ENCODE measurements around the gene PLA2G4E. TPM values are rescaled to one million over a fixed set of nuclear protein-coding genes. Genes with fewer than 3 reads are reported as not detected.

Gene PLA2G4E
- total RNA-seq, 1 donor from 2014 or later, result not detected

DNA sequence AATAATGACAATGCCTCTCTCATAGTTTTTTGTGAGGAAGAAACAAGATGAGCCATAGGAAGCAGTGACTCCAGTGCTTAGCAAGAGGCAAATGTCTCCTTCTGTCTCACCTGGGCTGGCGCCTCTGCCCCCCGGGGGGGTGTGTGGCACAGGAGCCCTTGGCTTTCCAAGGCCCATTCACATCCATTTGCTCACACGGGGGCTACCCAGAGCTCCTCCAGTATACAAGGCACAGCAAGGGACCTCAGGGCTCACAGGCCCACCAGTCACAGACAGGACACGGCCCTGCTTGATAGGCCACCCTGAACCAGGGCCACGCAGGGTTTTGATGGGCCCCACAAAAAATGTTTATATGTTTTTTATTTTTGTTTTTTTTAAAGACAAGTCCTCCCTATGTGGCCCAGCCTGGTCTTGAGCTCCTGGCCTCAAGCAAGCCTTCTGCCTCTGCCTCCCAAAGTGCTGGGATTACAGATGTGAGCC, 26.6 kb downstream of the PLA2G4E start:
- DNase-seq (ENCODE audit: low read depth, low spot score), result no peak

- DNase-seq (ENCODE audit: low read depth, low spot score), result no peak
These were observed 27.2 kb downstream of the PLA2G4E start for GRCh38 chr15:41993472-41994170.

- no peak for DNase-seq (ENCODE audit: low read depth, low spot score)
These were observed 28.0 kb downstream of the PLA2G4E start for GRCh38 chr15:41992803-41993190.

GRCh38 chr15:41992151-41992802, 28.6 kb downstream of the PLA2G4E start:
- no peak for DNase-seq (ENCODE audit: low read depth, low spot score)

DNA sequence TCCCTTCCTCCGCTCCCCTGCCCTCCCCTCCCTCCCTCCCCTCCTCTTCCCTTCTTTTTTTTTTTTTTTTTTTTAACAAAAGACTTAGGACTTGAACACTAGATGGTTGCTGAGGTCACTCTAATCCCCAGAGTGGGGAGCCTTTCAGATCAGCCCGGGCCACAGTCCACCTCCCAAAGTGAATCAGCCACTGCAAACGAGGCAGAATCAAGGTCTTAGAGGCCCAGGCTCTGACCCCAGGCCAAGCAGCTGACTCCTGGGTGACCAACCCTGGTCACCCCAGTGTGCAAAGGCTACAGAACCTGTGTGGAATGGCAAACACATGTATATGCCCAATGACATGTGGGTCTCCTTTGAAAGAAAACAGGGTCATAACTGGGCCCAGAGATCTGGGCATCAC, 30.2 kb downstream of the PLA2G4E start:
- DNase-seq (ENCODE audit: low read depth, low spot score), result no peak

- no peak for DNase-seq (ENCODE audit: low read depth, low spot score)
These were observed 30.6 kb downstream of the PLA2G4E start for GRCh38 chr15:41990243-41990605.

DNA sequence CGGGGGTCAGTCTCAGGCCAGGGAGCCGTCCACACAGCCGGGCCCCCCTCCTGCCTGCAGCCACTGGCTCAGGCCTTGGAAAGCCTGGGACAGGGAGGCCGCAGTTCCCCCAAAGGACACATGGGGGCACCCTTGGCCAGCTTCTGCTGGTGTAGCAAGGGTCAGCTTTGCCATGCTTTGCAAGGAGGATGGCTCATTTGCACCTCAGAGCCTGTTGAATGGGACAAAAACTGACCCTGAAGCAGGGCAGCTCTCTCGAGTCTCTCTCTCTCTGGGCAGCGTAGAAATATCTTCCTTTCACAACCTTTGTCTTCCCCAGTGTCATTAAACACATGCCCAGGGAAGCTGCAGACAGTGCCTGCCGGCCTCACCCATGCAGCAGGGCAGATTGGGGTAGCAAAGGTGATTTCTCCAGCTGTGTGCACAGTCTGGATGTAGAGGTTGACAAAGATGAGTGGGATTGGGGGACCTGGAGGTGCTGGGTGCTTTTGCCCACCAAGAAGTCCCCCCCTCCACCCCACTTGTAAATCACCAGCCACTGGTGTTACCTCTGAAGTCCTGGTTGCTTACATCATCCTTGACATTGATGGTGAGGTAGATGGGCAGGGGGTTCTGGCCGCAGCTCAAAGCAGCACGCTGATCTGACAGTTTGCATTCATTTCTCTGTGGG, 31.1 kb downstream of the PLA2G4E start:
- DNase-seq (ENCODE audit: low read depth, low spot score), result no peak

DNA sequence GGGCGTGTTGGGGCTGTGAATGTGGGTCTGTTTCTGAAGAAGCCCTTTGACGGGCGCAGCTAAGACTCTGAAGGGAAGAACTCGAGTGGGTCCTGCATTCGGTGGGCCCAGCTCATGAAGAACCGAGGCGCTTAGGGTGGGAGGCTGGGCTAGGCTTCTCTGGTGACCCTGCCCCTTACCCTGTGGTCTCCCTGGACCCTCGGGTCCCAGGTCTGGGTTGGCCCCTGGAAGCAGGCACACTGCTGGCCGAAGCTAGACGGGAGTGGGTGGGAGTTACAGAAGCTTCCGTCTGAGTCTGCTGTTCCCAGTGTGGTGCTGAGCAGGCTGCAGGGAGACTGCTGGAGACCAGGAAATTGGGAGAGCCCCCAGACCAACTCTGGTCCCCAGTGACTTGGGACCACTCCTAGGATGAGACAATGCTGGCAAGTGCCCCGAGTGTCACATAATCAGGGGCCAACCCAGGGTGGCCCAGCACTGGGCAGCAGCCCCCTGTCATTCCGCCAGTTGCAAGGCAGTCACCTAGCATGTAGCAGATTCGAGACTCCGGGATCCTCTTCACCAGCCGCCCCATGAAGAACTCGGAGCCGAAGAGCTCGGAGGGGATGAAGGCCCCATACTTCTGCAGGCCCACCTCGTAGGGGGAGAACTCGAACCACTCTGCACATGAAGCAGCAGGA, 31.8 kb downstream of the PLA2G4E start:
- no peak for DNase-seq (ENCODE audit: low read depth, low spot score)

- no peak for DNase-seq (ENCODE audit: low read depth, low spot score)
These were observed 32.9 kb downstream of the PLA2G4E start for GRCh38 chr15:41987925-41988275.

- no peak for DNase-seq (ENCODE audit: low read depth, low spot score)
These were observed 33.5 kb downstream of the PLA2G4E start for GRCh38 chr15:41987246-41987924.

GRCh38 chr15:41985236-41986160, 35.3 kb downstream of the PLA2G4E start:
- no peak for DNase-seq (ENCODE audit: low read depth, low spot score)

DNA sequence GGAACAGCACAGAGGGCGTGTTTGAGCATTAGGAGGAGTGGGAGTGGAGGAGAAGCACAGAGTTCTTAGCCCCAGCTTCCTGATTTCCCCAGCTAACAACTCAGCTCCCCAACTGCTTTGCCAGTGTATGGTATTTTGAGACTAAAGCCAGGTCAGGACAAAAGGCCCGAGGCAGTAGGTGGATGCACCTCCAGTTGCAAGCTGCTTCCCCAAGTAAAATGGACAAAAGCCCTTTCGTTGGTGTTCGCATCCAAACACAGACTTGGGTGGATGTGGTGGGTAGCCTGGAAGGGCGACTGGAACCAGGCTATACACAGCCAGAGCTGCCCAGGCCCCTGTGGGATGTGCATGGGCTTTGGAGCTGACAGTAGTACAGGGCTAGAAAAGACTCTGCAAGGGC, 36.2 kb downstream of the PLA2G4E start:
- no peak for DNase-seq (ENCODE audit: low read depth, low spot score)

DNA sequence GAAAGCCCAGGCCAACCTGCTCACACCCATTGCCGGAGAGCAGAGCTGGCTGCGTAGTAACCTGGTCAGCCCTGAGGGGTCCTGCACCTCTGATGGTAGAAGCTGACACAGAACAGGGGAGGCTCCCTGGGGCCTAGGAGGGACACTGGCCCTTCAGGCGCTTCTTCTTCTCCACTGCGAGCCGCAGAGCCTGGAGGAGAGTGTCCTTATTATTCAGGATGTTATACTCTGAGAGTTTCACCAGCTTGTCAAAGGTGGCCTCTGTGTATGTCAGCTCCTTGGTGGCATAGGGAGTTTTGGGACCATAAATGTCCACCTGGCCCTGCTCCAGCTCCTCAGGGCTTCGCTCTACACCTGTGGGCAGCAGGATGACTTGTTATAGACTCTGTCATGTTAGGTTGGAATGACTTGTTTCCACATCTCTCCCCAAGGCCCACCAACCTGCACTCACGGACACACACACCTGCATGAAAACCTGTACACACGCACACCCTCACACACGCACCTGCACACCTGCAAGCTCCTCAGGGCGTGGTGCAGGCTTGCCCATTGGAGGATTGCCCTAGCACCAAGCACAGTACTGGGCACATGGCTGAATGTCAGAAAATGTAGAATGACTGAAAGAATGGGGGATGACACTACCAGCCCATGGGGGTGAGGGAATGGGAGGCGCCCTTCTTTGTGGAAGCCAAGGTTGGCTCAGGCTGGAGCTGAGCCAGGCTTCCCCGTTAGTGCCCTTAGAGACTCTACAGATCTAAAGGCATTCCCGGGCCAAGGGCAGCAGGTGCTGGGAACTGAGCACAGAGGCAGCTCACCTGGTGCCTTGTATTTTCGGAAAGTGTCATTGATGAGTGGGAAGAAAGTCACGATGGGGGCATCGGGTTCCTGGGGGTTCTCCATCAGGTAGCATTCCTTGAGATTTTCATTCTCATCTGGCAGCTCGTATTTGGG, 36.9 kb downstream of the PLA2G4E start:
- DNase-seq (ENCODE audit: low read depth, low spot score), result no peak

DNA sequence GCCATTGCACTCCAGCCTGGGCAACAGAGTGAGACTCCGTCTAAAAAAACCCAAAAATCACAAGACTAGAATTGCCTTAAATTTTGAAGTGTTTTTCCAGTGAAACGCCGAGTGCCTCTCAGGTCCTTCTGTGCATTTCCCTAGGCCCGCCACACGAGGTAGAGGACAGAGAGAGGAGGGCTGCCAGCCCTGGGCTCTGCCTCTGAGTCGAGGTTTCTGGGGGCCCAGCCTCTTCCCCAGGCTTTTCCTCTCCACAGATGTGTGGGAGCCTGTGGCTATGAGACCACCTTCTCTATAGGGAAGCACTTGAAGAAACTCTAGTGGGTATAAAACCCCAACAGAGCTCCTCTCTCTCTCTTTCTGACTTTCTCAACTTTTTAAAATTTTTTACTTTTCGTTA, 37.6 kb downstream of the PLA2G4E start:
- DNase-seq (ENCODE audit: low read depth, low spot score), result no peak

- no peak for DNase-seq (ENCODE audit: low read depth, low spot score)
These were observed 38.5 kb downstream of the PLA2G4E start for GRCh38 chr15:41982133-41982930.

DNA sequence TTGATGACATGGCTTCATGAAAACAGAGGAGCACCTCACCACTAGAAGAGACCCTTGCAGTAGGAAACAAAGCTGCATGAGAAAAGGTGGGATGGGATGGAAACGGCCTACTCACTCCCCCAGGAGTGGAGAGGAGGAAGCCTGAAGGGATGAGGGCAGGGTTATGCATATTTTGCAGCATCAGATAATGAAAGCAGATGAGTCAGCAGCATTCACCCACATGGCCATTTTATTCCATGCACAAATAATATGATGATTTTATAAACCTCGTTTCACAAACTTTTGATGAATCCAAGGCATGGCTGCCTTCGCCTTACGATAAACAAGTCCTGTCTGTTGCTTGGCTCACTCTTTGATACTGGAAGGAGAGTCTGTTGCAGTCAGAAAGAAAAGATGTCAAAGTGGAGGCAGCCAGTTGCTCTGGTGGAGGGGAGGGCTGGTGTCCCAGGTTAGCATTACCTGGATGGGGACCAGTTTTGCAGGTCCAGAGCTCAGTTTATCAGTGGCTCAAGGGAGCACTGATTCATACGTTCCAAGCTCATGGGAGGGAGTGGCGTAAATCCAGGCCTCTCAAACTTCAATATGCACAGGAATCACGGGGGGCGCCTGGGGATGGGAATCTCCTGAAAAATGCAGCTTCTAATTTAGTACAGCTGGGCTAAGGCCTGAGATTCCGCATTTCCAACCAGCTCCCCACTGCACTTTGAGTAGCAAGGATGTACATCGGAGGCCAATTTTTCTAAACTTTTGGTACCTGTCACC, 39.3 kb downstream of the PLA2G4E start:
- no peak for DNase-seq (ENCODE audit: low read depth, low spot score)

GRCh38 chr15:41980654-41981323, 40.1 kb downstream of the PLA2G4E start:
- no peak for DNase-seq (ENCODE audit: low read depth, low spot score)
